ENCODE measurements around the gene MUTYH.
"Not testable (repeated sequence)": the region's sequence is repeated elsewhere in the genome, so short reads cannot be mapped to it uniquely, and the experiment has no call there.

MUTYH gene

GRCh38 chr1:45321444-45321843 lies 18.8 kb downstream of the MUTYH start:
- no peak for DNase-seq (ENCODE audit: low read depth in 2 of 2)

DNA sequence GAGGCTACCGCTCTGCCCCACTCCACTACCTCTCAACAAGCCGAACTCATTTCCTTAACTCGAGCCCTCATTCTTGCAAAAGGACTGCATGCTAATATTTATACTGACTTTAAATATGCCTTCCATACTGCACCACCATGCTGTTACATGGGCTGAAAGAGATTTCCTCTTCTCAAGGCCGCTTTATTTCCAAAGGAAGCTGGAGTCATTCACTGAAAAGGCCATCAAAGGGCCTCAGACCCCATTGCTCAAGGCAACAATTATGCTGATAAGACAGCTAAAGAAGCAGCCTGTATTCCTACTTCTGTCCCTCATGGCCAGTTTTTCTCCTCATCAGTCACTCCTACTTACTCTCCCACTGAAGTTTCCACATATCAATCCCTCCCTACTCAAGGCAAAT lies 20.5 kb downstream of the MUTYH start:
- DNase-seq (ENCODE audit: low read depth in 2 of 2) = no peak

- no peak for DNase-seq (ENCODE audit: low read depth in 2 of 2)
Observed at GRCh38 chr1:45317166-45317565, 23.1 kb downstream of the MUTYH start.

DNA sequence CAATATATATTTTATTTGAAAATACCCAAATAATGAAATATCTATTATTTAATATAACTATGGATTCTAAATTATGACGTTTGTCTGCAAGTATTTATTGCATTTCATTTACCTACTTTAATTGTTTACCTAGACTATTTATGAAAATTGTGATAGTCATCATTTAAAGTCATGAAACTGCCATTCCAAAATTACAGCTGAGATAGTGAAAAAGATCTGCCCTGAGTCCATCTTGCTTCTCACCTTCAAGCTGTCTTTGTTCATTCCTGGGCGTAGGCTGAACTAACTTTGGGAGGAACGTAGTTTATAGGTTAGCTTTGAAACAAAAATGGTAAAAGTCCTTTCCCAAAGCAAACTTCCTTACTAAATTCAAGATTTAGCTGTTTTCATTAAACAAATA lies 26.0 kb downstream of the MUTYH start:
- DNase-seq (ENCODE audit: low read depth in 2 of 2) = no peak

- no peak for DNase-seq (ENCODE audit: low read depth in 2 of 2)
Observed at GRCh38 chr1:45306905-45307304, 33.3 kb downstream of the MUTYH start.

DNA sequence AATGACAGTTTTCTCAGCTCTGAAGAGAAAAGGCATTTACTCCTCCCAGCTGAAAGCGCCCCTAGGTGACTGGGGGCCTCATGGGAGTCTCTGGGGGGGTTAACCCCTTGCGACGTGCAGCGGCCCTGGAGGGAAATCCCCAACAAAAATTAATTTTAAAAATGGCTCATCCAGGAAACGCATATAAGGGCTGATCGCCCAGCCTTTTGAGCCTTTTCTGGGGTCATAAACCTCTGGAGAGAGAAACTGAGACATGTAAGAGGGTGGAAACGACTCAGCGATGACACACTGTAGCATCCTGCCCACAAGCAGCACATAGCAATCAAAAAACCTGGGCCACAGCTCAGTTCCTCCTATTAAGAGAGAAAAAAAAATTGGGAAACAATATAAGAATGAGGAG lies 33.9 kb downstream of the MUTYH start:
- no peak for DNase-seq (ENCODE audit: low read depth in 2 of 2)

- no peak for DNase-seq (ENCODE audit: low read depth in 2 of 2)
Observed at GRCh38 chr1:45305231-45305630, 35.0 kb downstream of the MUTYH start.

- no peak for DNase-seq (ENCODE audit: low read depth in 2 of 2)
Observed at GRCh38 chr1:45304311-45305081, 35.7 kb downstream of the MUTYH start.

DNA sequence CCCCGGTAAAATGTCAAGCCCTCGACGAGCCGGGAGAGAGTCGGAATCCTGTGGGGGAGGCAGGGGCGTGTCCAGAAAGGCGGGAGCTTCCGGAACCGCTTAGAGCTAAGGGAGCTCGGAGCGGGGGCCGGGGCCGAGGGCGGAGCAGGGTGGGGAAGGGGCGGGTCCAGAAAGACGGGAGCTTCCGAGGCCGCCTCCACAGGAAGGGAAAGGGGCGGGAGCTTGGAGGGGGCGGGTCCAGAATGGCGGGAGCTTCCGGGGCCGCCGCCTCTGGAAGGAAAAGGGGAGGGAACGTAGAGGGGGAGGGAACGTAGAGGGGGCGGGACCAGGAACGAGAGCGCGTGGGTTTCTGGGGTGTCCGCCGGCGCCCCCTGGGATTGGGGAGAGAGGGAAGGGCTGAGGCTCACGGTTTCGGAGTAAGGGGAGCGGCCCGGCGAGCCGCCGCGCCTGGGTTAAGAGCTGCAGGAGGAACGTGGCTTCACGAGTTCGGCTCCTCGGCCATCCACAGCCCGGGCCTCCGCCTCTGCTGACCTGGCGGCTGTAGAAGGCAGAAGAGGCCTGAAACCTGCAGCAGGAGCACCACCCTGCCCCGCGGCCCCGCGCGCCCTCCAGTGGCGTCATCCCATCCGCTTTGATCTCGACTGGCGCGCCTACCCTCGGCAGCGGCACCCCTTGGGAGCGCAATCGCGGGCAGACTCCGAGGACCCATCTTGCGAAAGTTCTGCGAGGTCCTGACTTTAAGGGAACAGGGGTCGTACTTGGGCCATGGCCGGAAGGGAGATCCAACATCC lies 36.5 kb downstream of the MUTYH start:
- DNase-seq (ENCODE audit: low read depth in 2 of 2) = peak; percentile 97 to 99

DNA sequence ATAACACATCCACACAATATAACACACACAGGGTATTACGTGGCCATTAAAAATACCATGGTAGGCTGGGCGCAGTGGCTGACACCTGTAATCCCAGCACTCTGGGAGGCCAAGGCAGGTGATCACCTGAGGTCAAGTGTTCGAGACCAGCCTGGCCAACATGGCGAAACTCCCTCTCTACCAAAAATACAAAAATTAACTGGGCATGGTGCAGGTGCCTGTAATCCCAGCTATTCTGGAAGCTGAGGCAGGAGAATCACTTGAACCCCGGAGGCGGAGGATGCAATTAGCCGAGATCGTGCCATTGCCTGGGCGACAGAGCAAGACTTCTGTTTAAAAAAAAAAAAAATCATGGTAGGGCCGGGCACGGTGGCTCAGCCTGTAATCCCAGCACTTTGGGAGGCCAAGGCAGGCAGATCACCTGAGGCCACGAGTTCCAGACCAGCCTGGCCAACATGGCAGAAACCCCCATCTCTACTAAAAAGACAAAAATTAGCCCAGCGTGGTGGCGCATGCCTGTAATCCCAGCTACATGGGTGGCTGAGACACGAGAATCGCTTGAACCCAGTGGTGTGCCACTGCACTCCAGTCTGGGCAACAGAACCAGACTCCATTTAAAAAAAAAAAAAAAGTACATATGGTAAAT lies 37.6 kb downstream of the MUTYH start:
- no peak for DNase-seq (ENCODE audit: low read depth in 2 of 2)

DNA sequence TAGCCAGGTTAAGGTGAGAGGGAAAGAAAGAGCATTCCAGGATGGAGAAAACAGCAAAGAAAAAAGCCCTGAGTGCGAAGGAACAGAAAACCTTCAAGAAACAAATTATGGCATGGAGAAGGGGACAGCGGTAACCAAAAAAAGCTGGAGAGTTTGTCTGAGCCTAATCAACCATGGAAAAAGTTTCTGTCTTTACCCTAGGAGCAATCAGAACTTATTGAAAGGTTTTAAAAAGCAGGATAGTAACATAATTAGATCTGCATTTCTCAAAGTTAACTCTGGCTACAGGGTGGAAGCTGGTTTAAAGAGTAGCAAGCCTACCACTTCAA lies 39.6 kb downstream of the MUTYH start:
- DNase-seq (ENCODE audit: low read depth in 2 of 2) = no peak

- peak in 1 of 2 donors; percentile 15 for DNase-seq (ENCODE audit: low read depth in 2 of 2)
Observed at GRCh38 chr1:45299981-45300668, 40.1 kb downstream of the MUTYH start.

- DNase-seq (ENCODE audit: low read depth in 2 of 2) = no peak
Observed at GRCh38 chr1:45299296-45299695, 40.9 kb downstream of the MUTYH start.

DNA sequence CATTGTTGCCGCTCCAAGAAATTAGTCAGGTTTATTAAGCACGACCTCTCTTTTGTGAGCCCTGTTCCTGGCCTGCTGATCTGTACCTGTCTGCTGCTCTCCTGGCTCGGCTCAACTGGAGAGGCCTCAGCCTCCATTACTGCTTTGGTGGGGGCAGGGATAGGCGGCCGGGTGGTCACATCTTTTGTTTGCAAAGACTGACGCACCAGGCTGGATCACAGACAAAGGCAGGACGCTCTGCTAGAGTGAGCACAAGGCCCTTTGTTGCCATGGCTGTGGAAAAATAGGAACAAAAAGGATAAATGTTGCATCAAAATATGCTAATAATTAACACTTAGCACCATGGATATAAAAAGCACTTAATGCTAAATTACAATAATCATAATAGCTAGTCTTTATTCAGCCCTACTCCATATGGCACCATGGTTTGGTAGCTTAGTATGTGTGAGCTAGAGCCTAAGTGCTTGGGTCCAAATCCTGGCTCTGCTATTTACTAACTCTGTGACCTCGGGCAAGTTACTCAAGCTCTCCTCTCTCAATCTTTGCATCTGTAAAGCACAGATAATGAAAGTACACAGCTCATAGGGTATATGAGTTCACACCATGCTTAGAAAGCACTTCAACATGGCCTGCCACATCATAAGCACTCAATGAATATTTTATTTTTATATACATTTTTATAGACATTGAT lies 42.4 kb downstream of the MUTYH start:
- no peak for DNase-seq (ENCODE audit: low read depth in 2 of 2)

DNA sequence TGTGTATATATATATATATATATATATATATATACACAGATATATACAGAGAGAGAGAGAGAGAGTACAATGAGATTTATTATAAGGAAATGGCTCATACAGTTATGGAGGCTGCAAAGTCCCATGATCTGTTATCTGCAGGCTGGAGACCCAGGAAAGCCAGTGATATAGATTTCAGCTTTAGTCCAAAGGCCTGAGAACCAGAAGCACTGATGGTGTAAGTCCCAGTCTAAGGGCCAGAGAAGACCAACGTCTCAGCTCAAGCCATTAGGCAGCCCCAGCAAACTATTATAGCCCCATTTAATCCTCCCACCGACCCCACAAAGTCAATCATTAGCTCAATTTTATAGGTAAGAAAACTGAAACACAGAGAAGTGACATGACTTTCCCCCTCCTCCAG lies 48.5 kb downstream of the MUTYH start:
- no peak for DNase-seq (ENCODE audit: low read depth in 2 of 2)

DNA sequence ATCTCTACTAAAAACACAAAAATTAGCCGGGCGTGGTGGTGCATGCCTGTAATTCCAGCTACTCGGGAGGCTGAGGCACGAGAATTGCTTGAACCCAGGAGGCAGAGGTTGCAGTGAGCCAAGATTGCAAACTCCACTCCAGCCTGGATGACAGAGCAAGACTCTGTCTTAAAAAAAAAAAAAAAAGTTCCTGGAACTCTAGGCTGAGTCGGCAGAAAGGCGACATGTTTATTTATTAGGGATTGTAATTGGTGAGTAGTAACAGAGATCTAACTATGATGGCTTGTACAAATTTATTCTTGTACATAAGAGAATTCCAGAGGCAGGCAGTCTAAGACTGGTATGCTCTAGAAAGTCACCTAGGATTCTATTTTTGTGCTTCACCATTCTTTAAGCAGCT lies 49.2 kb downstream of the MUTYH start:
- not testable (repeated sequence) for DNase-seq (ENCODE audit: low read depth in 2 of 2)

DNA sequence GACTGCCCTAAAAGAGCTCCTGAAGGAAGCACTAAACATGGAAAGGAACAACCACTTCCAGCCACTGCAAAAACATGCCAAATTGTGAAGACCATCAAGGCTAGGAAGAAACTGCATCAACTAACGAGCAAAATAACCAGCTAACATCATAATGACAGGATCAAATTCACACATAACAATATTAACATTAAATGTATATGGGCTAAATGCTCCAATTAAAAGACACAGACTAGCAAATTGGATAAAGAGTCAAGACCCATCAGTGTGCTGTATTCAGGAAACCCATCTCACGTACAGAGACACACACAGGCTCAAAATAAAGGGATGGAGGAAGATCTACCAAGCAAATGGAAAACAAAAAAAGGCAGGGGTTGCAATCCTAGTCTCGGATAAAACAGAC lies 53.7 kb downstream of the MUTYH start:
- DNase-seq (ENCODE audit: low read depth in 2 of 2) = not testable (repeated sequence)

- not testable (repeated sequence) for DNase-seq (ENCODE audit: low read depth in 2 of 2)
Observed at GRCh38 chr1:45284858-45285257, 55.4 kb downstream of the MUTYH start.

DNA sequence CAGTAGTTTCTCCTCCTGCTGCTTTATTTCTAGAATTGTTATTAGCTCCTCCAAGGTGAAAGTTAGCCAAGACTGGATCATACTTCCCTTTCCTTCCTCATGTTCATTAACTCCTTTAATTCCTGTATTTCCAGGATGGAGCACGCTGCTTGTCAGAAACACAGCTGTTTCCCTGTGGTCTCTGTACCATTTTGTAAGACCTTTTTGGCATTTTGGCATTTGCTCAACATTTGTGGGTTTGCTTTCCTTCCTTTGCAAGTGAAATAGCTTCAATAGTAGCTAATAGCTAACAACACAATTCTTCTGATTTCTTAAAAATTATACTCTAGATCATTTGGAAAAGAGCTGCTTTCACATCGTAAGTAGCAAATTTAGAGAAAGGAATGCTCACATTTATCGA lies 57.9 kb downstream of the MUTYH start:
- no peak for DNase-seq (ENCODE audit: low read depth in 2 of 2)
